Astrocyte (in vitro differentiated cells and primary cell): ENCODE measurements around the gene RTL10. TPM values are rescaled to one million over a fixed set of nuclear protein-coding genes. Genes with fewer than 3 reads are reported as not detected.

ENCODE experiments used
- DNase-seq: peaks from one replicate; pipeline ENCODE4 v3.0.0-alpha.2; 2010; ENCODE audit warnings: low read depth
- FAIRE-seq: peaks from 2 replicates; lab custom pipeline; 2011; peaks lifted over from hg19 to GRCh38; lab: Jason Lieb, UNC
- H2AFZ ChIP-seq: 2 replicates; pipeline ENCODE4 v1.6.0; 2012; ENCODE audit warnings: low read depth, low read length, inconsistent platforms
- H3K27ac ChIP-seq: 2 replicates; pipeline ENCODE4 v1.5.1; 2011; ENCODE audit warnings: low read depth, low read length, inconsistent platforms
- H3K27me3 ChIP-seq: 2 replicates; pipeline ENCODE4 v1.6.0; 2011; ENCODE audit warnings: low read length, inconsistent platforms; ENCODE audit not compliant: insufficient read depth
- H3K36me3 ChIP-seq: 2 replicates; pipeline ENCODE4 v1.5.1; 2011; ENCODE audit warnings: low read length, inconsistent platforms; ENCODE audit not compliant: insufficient read depth
- H3K4me1 ChIP-seq: 2 replicates; pipeline ENCODE4 v1.5.1; 2011; ENCODE audit warnings: low read length, inconsistent platforms; ENCODE audit not compliant: insufficient read depth
- H3K4me2 ChIP-seq: 2 replicates; pipeline ENCODE4 v1.6.0; 2012; ENCODE audit warnings: low read length, inconsistent platforms
- H3K4me3 ChIP-seq: 2 replicates; pipeline ENCODE4 v1.5.1; 2011; ENCODE audit warnings: low read depth, mild to moderate bottlenecking, low read length, inconsistent platforms; ENCODE audit not compliant: insufficient read depth
- H3K79me2 ChIP-seq: 2 replicates; pipeline ENCODE4 v1.6.0; 2012; ENCODE audit warnings: mild to moderate bottlenecking, low read length, inconsistent platforms; ENCODE audit not compliant: insufficient read depth
- H3K9ac ChIP-seq: 2 replicates; pipeline ENCODE4 v1.6.0; 2012; ENCODE audit warnings: mild to moderate bottlenecking, low read length, inconsistent platforms
- H3K9me3 ChIP-seq: 2 replicates; pipeline ENCODE4 v1.5.1; 2012; ENCODE audit warnings: low read depth, mild to moderate bottlenecking, low read length, inconsistent platforms; ENCODE audit not compliant: insufficient read depth
- H4K20me1 ChIP-seq: 2 replicates; pipeline ENCODE4 v1.6.0; 2012; ENCODE audit warnings: low read length, inconsistent platforms; ENCODE audit not compliant: insufficient read depth
- H3K27ac Mint-ChIP-seq: one replicate; pipeline ENCODE4 v1.8.0; 2021; ENCODE audit warnings: mild to moderate bottlenecking, mixed read lengths; ENCODE audit not compliant: unreplicated experiment
- H3K27me3 Mint-ChIP-seq: one replicate; pipeline ENCODE4 v1.8.0; 2021; ENCODE audit warnings: low read depth, mixed read lengths; ENCODE audit not compliant: unreplicated experiment
- H3K36me3 Mint-ChIP-seq: one replicate; pipeline ENCODE4 v1.8.0; 2021; ENCODE audit warnings: low read depth, mixed read lengths; ENCODE audit not compliant: unreplicated experiment
- H3K4me1 Mint-ChIP-seq: one replicate; pipeline ENCODE4 v1.8.0; 2021; ENCODE audit warnings: low read depth, mixed read lengths; ENCODE audit not compliant: unreplicated experiment
- H3K4me3 Mint-ChIP-seq: one replicate; pipeline ENCODE4 v1.8.0; 2021; ENCODE audit warnings: mild to moderate bottlenecking, moderate library complexity, mixed read lengths; ENCODE audit not compliant: unreplicated experiment
- H3K9me3 Mint-ChIP-seq: one replicate; pipeline ENCODE4 v1.8.0; 2021; ENCODE audit warnings: mild to moderate bottlenecking, mixed read lengths; ENCODE audit not compliant: unreplicated experiment
- EZH2 ChIP-seq: IDR thresholded peaks from 2 replicates; pipeline ENCODE4 v1.6.1; 2012; ENCODE audit warnings: mild to moderate bottlenecking, low read length, inconsistent platforms; ENCODE audit not compliant: insufficient read depth
- total RNA-seq: library from RNA; stranded (reverse); gene quantifications from 2 replicates; pipeline ENCODE4 v1.2.1, GENCODE V29; 2021
- TF ChIP-seq, protein P1 (sequence below): IDR thresholded peaks from 2 replicates; pipeline ENCODE4 v1.5.1; 2011; ENCODE audit warnings: low read depth, mild to moderate bottlenecking, inconsistent platforms, low read length, moderate library complexity; ENCODE audit not compliant: insufficient read depth

Gene RTL10
- total RNA-seq, 1 donor from 2014 or later = 43.0 TPM

DNA sequence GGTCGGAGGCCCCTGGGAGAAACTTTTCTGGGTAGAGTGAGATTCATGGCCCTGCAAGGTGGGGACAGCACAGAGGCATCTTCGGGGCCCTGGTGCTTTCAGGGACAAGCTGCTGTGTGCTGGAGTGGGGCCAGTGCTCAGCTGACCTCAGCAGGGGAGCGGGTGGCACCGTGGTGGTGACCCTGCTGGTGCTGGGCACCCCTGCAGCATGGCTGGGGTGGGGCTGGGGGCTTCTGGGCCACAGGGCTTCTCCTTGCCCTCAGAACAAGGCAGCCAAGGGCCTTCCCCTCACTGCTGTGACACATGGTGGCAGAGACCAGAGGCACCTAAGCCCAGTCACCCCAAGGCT is 24.9 kb upstream of the RTL10 start:
- Histone ChIP-seq H3K9me3 (no peaks in the 10 kb centered on the region), H3K4me2 (peak overlapping the region; percentile 82), H3K4me1 (peaks cover 68% of the 10 kb centered on the region), H4K20me1 (no peaks in the 10 kb centered on the region), H3K79me2 (peaks cover 9% of the 10 kb centered on the region), H3K36me3 (no peaks in the 10 kb centered on the region), H3K27me3 (no peaks in the 10 kb centered on the region), H2AFZ (no peak overlapping the region), H3K4me3 (no peak overlapping the region), H3K9ac (no peak overlapping the region), H3K27ac (peak overlapping the region; percentile 14)
- Mint-ChIP-seq H3K27ac (peak overlapping the region; percentile 100), H3K36me3 (no peaks in the 10 kb centered on the region), H3K4me3 (no peak overlapping the region), H3K4me1 (peaks cover 34% of the 10 kb centered on the region), H3K27me3 (no peaks in the 10 kb centered on the region), H3K9me3 (no peaks in the 10 kb centered on the region)
- DNase-seq (no peak), FAIRE-seq (no peak)
- TF ChIP-seq, protein P1, sequence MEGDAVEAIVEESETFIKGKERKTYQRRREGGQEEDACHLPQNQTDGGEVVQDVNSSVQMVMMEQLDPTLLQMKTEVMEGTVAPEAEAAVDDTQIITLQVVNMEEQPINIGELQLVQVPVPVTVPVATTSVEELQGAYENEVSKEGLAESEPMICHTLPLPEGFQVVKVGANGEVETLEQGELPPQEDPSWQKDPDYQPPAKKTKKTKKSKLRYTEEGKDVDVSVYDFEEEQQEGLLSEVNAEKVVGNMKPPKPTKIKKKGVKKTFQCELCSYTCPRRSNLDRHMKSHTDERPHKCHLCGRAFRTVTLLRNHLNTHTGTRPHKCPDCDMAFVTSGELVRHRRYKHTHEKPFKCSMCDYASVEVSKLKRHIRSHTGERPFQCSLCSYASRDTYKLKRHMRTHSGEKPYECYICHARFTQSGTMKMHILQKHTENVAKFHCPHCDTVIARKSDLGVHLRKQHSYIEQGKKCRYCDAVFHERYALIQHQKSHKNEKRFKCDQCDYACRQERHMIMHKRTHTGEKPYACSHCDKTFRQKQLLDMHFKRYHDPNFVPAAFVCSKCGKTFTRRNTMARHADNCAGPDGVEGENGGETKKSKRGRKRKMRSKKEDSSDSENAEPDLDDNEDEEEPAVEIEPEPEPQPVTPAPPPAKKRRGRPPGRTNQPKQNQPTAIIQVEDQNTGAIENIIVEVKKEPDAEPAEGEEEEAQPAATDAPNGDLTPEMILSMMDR = no peak

DNA sequence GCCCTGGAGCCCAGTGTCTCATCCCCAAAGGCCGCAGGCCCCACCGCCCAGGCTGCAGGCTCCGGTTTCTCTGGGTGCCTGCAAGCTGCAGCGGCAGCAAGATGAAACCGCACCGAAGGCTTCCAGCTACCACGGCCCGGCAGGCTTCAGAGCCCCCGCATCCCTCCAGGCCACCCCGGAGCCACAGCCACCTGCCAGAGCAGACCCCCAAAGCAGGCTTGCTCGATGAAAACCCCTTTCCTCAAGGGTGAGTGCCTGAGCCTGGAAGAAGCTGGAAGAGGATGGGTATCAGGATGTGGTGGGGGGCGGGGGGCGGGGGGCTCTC is 24.5 kb upstream of the RTL10 start:
- TF ChIP-seq, protein P1 = no peak
- TF ChIP-seq EZH2 = no peak
- peaks cover 72% of the 10 kb centered on the region for H3K4me1 ChIP-seq
- no peaks in the 10 kb centered on the region for H3K36me3 Mint-ChIP-seq
- no peak overlapping the region for H2AFZ ChIP-seq
- H4K20me1 ChIP-seq = no peaks in the 10 kb centered on the region
- H3K27ac ChIP-seq = no peak overlapping the region
- H3K4me1 Mint-ChIP-seq = peaks cover 34% of the 10 kb centered on the region
- no peak overlapping the region for H3K9ac ChIP-seq
- no peaks in the 10 kb centered on the region for H3K9me3 Mint-ChIP-seq
- H3K36me3 ChIP-seq = no peaks in the 10 kb centered on the region
- peaks cover 9% of the 10 kb centered on the region for H3K79me2 ChIP-seq
- peak overlapping the region; percentile 10 for H3K4me2 ChIP-seq
- no peak for FAIRE-seq
- H3K27me3 Mint-ChIP-seq = no peaks in the 10 kb centered on the region
- H3K9me3 ChIP-seq = no peaks in the 10 kb centered on the region
- H3K4me3 ChIP-seq = no peak overlapping the region
- peak overlapping the region; percentile 41 for H3K27ac Mint-ChIP-seq
- DNase-seq = no peak
- H3K27me3 ChIP-seq = no peaks in the 10 kb centered on the region
- H3K4me3 Mint-ChIP-seq = no peak overlapping the region

DNA sequence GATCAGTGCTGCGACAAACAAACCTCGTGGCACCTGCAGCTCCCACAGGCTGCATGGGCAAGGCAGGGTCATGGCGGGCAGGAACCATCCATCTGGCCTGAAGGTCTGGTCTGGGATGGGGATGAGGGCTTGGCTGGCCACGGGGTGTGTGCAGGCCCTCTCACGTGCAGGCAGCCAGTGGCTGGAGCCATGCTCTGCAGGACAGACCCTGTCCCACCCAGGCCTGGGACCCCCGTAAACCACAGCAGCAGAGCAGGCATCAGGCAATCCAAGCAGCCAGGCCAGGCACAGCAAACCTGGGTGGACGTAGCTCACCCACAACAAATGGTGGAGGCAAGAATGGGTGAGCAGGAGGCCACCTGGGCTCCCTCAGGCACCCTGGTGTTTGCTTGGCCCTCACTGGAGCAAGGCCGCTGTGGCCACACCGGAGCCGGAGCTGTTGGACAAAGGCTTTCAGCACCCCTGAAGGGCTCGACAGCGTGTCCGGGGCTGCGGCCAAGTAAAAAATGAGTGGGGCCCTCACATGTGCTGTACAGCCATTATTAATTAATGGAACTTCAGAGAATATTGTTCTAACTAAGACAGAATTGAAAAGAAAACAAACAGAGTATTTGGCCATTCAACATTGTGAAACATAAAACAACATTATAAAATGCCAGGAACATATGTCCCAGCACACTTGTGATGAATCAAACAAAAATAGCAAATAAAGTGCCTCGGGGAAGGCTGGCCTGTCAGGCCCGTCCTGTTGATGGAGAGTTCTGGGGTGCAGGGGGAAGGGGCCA is 24.0 kb upstream of the RTL10 start:
- Histone ChIP-seq H3K9me3 (no peaks in the 10 kb centered on the region), H3K27ac (no peak overlapping the region), H3K79me2 (peaks cover 9% of the 10 kb centered on the region), H3K4me3 (no peak overlapping the region), H3K9ac (no peak overlapping the region), H4K20me1 (no peaks in the 10 kb centered on the region), H3K4me1 (peaks cover 73% of the 10 kb centered on the region), H3K4me2 (peak overlapping the region; percentile 15), H3K27me3 (no peaks in the 10 kb centered on the region), H2AFZ (no peak overlapping the region), H3K36me3 (no peaks in the 10 kb centered on the region)
- DNase-seq = no peak
- Mint-ChIP-seq H3K36me3 (no peaks in the 10 kb centered on the region), H3K4me3 (no peak overlapping the region), H3K4me1 (peaks cover 34% of the 10 kb centered on the region), H3K27ac (peak overlapping the region; percentile 41), H3K27me3 (no peaks in the 10 kb centered on the region), H3K9me3 (no peaks in the 10 kb centered on the region)
- TF ChIP-seq, protein P1 = no peak
- no peak for TF ChIP-seq EZH2
- FAIRE-seq = no peak
